Neural progenitor cell (in vitro differentiated cells): ENCODE data around the gene KRTAP9-7. TPM values are rescaled to one million over a fixed set of nuclear protein-coding genes. Genes with fewer than 3 reads are reported as not detected.

Source experiments
- DNase-seq: peaks from one replicate; pipeline ENCODE4 v3.0.0-alpha.2; 2016; ENCODE audit warnings: low spot score
- H2AFZ ChIP-seq: fragments of 200-600 bp; sonication (generic); replicated peaks from 2 replicates; pipeline ENCODE4 v1.6.1; 2016; ENCODE audit warnings: antibody characterized with exemption
- H3F3A ChIP-seq: fragments of 200-600 bp; sonication (generic); 2 replicates; pipeline ENCODE4 v1.6.1; 2016; ENCODE audit warnings: antibody characterized with exemption, low read depth
- H3K27ac ChIP-seq: fragments of 200-600 bp; sonication (generic); 2 replicates; pipeline ENCODE4 v1.5.1; 2016; ENCODE audit warnings: mild to moderate bottlenecking
- H3K27me3 ChIP-seq: fragments of 200-600 bp; sonication (generic); 2 replicates; pipeline ENCODE4 v1.6.1; 2016; ENCODE audit warnings: mild to moderate bottlenecking, moderate library complexity
- H3K36me3 ChIP-seq: fragments of 200-600 bp; sonication (generic); 2 replicates; pipeline ENCODE4 v1.5.1; 2016
- H3K4me1 ChIP-seq: fragments of 200-600 bp; sonication (generic); 2 replicates; pipeline ENCODE4 v1.6.1; 2016; ENCODE audit warnings: mixed run types
- H3K4me2 ChIP-seq: fragments of 200-600 bp; sonication (generic); 2 replicates; pipeline ENCODE4 v1.6.1; 2016
- H3K4me3 ChIP-seq: fragments of 200-600 bp; sonication (generic); 2 replicates; pipeline ENCODE4 v1.5.1; 2016
- H3K79me2 ChIP-seq: fragments of 200-600 bp; sonication (generic); 2 replicates; pipeline ENCODE4 v1.6.1; 2016; ENCODE audit warnings: low read depth
- H3K9ac ChIP-seq: fragments of 200-600 bp; sonication (generic); 2 replicates; pipeline ENCODE4 v1.6.1; 2016
- H3K9me3 ChIP-seq: fragments of 200-600 bp; sonication (generic); 2 replicates; pipeline ENCODE4 v1.5.1; 2016; ENCODE audit warnings: low read depth
- H4K20me1 ChIP-seq: fragments of 200-600 bp; sonication (generic); 2 replicates; pipeline ENCODE4 v1.6.1; 2016; ENCODE audit warnings: low read depth
- H3K27ac Mint-ChIP-seq: 3 replicates; pipeline ENCODE4 v1.8.0; 2021; ENCODE audit warnings: mixed read lengths
- H3K27me3 Mint-ChIP-seq: 2 replicates; pipeline ENCODE4 v1.8.0; 2022; ENCODE audit warnings: low read depth, mild to moderate bottlenecking, inconsistent platforms, moderate library complexity, mixed read lengths; ENCODE audit not compliant: insufficient read depth
- H3K36me3 Mint-ChIP-seq: 3 replicates; pipeline ENCODE4 v1.8.0; 2021; ENCODE audit warnings: mixed read lengths
- H3K4me1 Mint-ChIP-seq: 3 replicates; pipeline ENCODE4 v1.8.0; 2021; ENCODE audit warnings: mixed read lengths
- H3K4me3 Mint-ChIP-seq: 3 replicates; pipeline ENCODE4 v1.8.0; 2021; ENCODE audit warnings: mild to moderate bottlenecking, moderate library complexity, mixed read lengths
- H3K9me3 Mint-ChIP-seq: 3 replicates; pipeline ENCODE4 v1.8.0; 2020; ENCODE audit warnings: mixed read lengths
- EZH2 ChIP-seq: fragments of 200-600 bp; sonication (generic); IDR thresholded peaks from 2 replicates; pipeline ENCODE4 v1.6.1; 2017; ENCODE audit warnings: antibody characterized with exemption, mild to moderate bottlenecking, moderate library complexity
- EZH2phosphoT487 ChIP-seq: fragments of 200-600 bp; sonication (generic); IDR thresholded peaks from 2 replicates; pipeline ENCODE4 v1.6.1; 2017; ENCODE audit warnings: antibody characterized with exemption
- total RNA-seq: library from RNA; depleted of rRNA; stranded (reverse); fragments of >200 nt; gene quantifications from 2 replicates; pipeline ENCODE4 v1.2.3, GENCODE V29; 2015; ENCODE audit warnings: low replicate concordance
- TF ChIP-seq, protein P1 (sequence below): fragments of 200-600 bp; sonication (generic); IDR thresholded peaks from 2 replicates; pipeline ENCODE4 v1.5.1; 2017; ENCODE audit warnings: antibody characterized with exemption, mild to moderate bottlenecking

The KRTAP9-7 gene
- total RNA-seq, 1 donor from 2014 or later, result not detected

DNA sequence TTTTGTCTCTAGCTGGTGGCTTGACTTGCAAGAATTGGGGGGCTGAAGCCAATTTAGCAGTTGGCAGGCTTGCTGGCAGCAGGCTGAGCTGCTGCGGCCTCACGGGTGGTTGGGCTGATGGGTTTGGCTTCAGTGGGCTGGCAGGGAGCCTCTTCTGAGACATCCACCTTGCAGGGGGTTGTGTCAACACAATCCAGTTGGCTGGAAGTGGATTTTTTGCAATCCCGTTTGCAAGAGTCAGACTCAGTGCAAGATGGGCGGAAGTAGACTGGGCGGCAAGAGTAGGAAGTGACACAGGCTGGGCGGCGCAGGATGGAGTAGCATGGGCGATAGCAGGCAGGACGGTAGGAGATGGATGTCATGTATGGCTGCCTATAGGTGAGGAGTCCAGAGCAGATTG lies 32.1 kb downstream of the KRTAP9-7 start:
- no peak overlapping the region for H3K4me2 ChIP-seq
- Mint-ChIP-seq H3K36me3 (no peaks in the 10 kb centered on the region), H3K27ac (no peak overlapping the region), H3K9me3 (no peaks in the 10 kb centered on the region), H3K4me3 (no peak overlapping the region), H3K27me3 (peaks cover 2% of the 10 kb centered on the region), H3K4me1 (no peaks in the 10 kb centered on the region)
- no peaks in the 10 kb centered on the region for H3K9me3 ChIP-seq
- H3K27me3 ChIP-seq, result no peaks in the 10 kb centered on the region
- no peaks in the 10 kb centered on the region for H4K20me1 ChIP-seq
- H2AFZ ChIP-seq, result peak overlapping the region; percentile 5
- peaks cover 3% of the 10 kb centered on the region for H3K4me1 ChIP-seq
- H3K27ac ChIP-seq, result no peak overlapping the region
- H3K79me2 ChIP-seq, result no peaks in the 10 kb centered on the region
- H3F3A ChIP-seq, result no peaks in the 10 kb centered on the region
- no peak overlapping the region for H3K4me3 ChIP-seq
- no peak overlapping the region for H3K9ac ChIP-seq
- peak; percentile 17 for DNase-seq
- H3K36me3 ChIP-seq, result no peaks in the 10 kb centered on the region
- TF ChIP-seq EZH2phosphoT487 (no peak), EZH2 (no peak)
- TF ChIP-seq, protein P1, sequence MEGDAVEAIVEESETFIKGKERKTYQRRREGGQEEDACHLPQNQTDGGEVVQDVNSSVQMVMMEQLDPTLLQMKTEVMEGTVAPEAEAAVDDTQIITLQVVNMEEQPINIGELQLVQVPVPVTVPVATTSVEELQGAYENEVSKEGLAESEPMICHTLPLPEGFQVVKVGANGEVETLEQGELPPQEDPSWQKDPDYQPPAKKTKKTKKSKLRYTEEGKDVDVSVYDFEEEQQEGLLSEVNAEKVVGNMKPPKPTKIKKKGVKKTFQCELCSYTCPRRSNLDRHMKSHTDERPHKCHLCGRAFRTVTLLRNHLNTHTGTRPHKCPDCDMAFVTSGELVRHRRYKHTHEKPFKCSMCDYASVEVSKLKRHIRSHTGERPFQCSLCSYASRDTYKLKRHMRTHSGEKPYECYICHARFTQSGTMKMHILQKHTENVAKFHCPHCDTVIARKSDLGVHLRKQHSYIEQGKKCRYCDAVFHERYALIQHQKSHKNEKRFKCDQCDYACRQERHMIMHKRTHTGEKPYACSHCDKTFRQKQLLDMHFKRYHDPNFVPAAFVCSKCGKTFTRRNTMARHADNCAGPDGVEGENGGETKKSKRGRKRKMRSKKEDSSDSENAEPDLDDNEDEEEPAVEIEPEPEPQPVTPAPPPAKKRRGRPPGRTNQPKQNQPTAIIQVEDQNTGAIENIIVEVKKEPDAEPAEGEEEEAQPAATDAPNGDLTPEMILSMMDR, result no peak

- H3K4me1 Mint-ChIP-seq, result no peaks in the 10 kb centered on the region
- Histone ChIP-seq H2AFZ (no peak overlapping the region), H3K4me1 (peaks cover 3% of the 10 kb centered on the region), H3K4me2 (no peak overlapping the region), H3K9me3 (no peaks in the 10 kb centered on the region), H3K36me3 (no peaks in the 10 kb centered on the region), H3K9ac (no peak overlapping the region), H3K79me2 (no peaks in the 10 kb centered on the region), H3F3A (no peaks in the 10 kb centered on the region), H3K27ac (no peak overlapping the region), H3K27me3 (no peaks in the 10 kb centered on the region), H4K20me1 (no peaks in the 10 kb centered on the region), H3K4me3 (no peak overlapping the region)
- no peak for TF ChIP-seq EZH2
- H3K27me3 Mint-ChIP-seq, result peaks cover 2% of the 10 kb centered on the region
- no peaks in the 10 kb centered on the region for H3K9me3 Mint-ChIP-seq
- no peak overlapping the region for H3K4me3 Mint-ChIP-seq
- DNase-seq, result no peak
- no peak overlapping the region for H3K27ac Mint-ChIP-seq
- H3K36me3 Mint-ChIP-seq, result no peaks in the 10 kb centered on the region
Measured at GRCh38 chr17:41308251-41308917, 32.9 kb downstream of the KRTAP9-7 start.

DNA sequence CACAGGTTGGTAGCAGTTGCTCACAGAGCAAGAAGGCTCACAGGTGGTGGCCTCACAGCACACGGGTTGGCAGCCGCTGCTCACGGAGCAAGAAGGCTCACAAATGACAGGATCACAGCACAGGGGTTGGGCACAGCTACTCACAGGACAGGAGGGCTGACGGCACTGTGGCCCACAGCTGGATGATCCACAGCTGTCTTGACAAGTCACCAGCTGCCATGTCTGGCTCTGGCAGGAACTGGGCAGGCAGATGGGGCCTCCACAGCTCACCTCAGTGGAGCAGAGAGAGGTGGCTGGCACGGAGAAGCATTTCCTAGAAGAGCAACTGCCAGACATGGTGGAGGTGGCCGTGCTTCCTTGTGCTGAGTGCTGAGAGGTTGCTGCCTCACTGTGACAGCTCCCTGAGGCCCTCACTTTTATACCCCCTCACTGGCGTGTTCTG lies 33.4 kb downstream of the KRTAP9-7 start, which contains the start of gene KRTAP16-1:
KRTAP16-1 (minus strand) TSS at position 392 of the 442 bp plus-strand sequence; CDS start at position 336, 56 bp downstream.
- H3K36me3 Mint-ChIP-seq, result no peaks in the 10 kb centered on the region
- no peak within 1 kb of the TSS for H3K9ac ChIP-seq
- peaks cover 3% of the 10 kb centered on the region for H3K4me1 ChIP-seq
- H3K4me1 Mint-ChIP-seq, result no peaks in the 10 kb centered on the region
- no peak within 1 kb of the TSS for H2AFZ ChIP-seq
- no peak within 1 kb of the TSS for H3K27ac ChIP-seq
- no peak within 1 kb of the TSS for H3K4me2 ChIP-seq
- peaks cover 2% of the 10 kb centered on the region for H3K27me3 Mint-ChIP-seq
- no peaks in the 10 kb centered on the region for H3K9me3 ChIP-seq
- no peak for DNase-seq
- H3K79me2 ChIP-seq, result no peaks in the 10 kb centered on the region
- no peaks in the 10 kb centered on the region for H3K27me3 ChIP-seq
- TF ChIP-seq EZH2phosphoT487, result no peak
- TF ChIP-seq EZH2, result no peak
- TF ChIP-seq, protein P1, result no peak
- no peaks in the 10 kb centered on the region for H3F3A ChIP-seq
- H3K36me3 ChIP-seq, result no peaks in the 10 kb centered on the region
- no peaks in the 10 kb centered on the region for H3K9me3 Mint-ChIP-seq
- no peak within 1 kb of the TSS for H3K4me3 Mint-ChIP-seq
- no peak within 1 kb of the TSS for H3K4me3 ChIP-seq
- no peak within 1 kb of the TSS for H3K27ac Mint-ChIP-seq
- no peaks in the 10 kb centered on the region for H4K20me1 ChIP-seq

DNA sequence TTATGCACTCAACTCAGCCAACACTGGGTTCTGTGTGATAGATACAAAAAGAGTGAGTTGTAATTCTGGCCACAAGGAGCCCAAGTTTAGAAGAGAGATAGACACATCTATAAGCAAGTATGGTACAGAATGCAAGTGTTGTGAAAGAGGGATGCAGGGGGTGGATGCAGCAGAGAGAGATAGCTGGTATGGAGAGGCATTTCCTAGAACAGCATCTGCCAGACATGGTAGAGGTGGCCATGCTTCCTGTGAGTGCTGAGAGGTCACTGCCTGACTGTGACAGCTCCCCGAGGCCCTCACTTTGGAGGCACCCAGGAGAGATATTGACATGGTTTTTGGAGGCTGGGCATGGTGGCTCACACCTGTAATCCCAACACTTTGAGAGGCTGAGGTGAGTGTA lies 35.6 kb downstream of the KRTAP9-7 start:
- Histone ChIP-seq H3K4me2 (no peak overlapping the region), H2AFZ (no peak overlapping the region), H3K36me3 (no peaks in the 10 kb centered on the region), H3F3A (no peaks in the 10 kb centered on the region), H3K4me1 (peaks cover 3% of the 10 kb centered on the region), H3K27ac (no peak overlapping the region), H3K9me3 (no peaks in the 10 kb centered on the region), H3K79me2 (no peaks in the 10 kb centered on the region), H3K4me3 (no peak overlapping the region), H3K9ac (no peak overlapping the region), H3K27me3 (no peaks in the 10 kb centered on the region), H4K20me1 (no peaks in the 10 kb centered on the region)
- no peaks in the 10 kb centered on the region for H3K27me3 Mint-ChIP-seq
- TF ChIP-seq EZH2phosphoT487 (no peak), EZH2 (no peak)
- TF ChIP-seq, protein P1, result no peak
- H3K4me3 Mint-ChIP-seq, result no peak overlapping the region
- H3K4me1 Mint-ChIP-seq, result no peaks in the 10 kb centered on the region
- DNase-seq, result no peak
- no peaks in the 10 kb centered on the region for H3K36me3 Mint-ChIP-seq
- no peaks in the 10 kb centered on the region for H3K9me3 Mint-ChIP-seq
- no peak overlapping the region for H3K27ac Mint-ChIP-seq
